HG02759 (cell line): ENCODE measurements around the gene MED1.
A peak's percentile ranks its signal among the peaks of the same experiment; 100 is the strongest.
"Not testable (repeated sequence)": the region's sequence is repeated elsewhere in the genome, so short reads cannot be mapped to it uniquely, and the experiment has no call there.

Experiments
- ATAC-seq: cut with Tn5 transposase; IDR thresholded peaks from one replicate; pipeline ENCODE4 v1.9.1; 2021; ENCODE audit warnings: mild to moderate bottlenecking, moderate library complexity; ENCODE audit not compliant: unreplicated experiment

The MED1 gene, protein sequence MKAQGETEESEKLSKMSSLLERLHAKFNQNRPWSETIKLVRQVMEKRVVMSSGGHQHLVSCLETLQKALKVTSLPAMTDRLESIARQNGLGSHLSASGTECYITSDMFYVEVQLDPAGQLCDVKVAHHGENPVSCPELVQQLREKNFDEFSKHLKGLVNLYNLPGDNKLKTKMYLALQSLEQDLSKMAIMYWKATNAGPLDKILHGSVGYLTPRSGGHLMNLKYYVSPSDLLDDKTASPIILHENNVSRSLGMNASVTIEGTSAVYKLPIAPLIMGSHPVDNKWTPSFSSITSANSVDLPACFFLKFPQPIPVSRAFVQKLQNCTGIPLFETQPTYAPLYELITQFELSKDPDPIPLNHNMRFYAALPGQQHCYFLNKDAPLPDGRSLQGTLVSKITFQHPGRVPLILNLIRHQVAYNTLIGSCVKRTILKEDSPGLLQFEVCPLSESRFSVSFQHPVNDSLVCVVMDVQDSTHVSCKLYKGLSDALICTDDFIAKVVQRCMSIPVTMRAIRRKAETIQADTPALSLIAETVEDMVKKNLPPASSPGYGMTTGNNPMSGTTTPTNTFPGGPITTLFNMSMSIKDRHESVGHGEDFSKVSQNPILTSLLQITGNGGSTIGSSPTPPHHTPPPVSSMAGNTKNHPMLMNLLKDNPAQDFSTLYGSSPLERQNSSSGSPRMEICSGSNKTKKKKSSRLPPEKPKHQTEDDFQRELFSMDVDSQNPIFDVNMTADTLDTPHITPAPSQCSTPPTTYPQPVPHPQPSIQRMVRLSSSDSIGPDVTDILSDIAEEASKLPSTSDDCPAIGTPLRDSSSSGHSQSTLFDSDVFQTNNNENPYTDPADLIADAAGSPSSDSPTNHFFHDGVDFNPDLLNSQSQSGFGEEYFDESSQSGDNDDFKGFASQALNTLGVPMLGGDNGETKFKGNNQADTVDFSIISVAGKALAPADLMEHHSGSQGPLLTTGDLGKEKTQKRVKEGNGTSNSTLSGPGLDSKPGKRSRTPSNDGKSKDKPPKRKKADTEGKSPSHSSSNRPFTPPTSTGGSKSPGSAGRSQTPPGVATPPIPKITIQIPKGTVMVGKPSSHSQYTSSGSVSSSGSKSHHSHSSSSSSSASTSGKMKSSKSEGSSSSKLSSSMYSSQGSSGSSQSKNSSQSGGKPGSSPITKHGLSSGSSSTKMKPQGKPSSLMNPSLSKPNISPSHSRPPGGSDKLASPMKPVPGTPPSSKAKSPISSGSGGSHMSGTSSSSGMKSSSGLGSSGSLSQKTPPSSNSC (N-terminal part only)

DNA sequence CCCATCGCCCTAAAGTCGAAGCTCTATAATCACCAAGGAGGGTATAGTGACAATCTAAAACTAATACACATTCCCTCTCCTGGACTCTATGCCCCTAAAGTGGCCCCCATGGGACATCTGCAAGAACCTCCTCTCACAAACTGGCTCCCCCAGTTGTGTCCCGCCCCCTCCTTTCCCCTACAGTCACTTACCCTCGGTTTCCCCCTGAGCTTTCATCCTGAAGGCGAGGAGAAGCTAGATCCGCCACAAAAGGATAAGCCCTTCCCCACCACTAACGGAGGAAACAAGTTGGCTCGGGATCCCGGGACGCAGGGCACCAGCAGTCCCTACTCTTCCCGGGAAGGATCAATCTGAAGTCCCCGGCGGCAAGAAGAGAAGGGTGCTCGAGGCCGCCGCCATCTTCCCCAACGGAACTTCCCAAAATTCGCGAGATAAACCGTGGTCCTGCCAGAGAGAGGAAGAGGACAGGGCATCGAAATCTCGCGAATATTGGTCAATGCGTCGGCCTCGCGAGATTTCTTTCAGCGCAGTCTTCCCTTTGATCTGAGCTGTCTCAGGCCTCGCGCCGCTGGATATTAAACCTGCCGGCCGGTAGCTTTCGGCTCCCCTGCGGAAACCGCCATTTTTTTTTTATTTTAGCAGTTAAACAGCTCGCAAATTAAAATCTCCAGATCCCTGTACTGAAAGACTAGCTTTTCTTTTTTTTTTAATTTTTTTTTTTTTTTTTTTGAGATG, at the start of gene MED1:
TSS of gene MED1 (minus strand) at position 417 of the 735 bp plus-strand sequence. CDS start at position 216, 201 bp downstream.
- ATAC-seq = peak; percentile 91

DNA sequence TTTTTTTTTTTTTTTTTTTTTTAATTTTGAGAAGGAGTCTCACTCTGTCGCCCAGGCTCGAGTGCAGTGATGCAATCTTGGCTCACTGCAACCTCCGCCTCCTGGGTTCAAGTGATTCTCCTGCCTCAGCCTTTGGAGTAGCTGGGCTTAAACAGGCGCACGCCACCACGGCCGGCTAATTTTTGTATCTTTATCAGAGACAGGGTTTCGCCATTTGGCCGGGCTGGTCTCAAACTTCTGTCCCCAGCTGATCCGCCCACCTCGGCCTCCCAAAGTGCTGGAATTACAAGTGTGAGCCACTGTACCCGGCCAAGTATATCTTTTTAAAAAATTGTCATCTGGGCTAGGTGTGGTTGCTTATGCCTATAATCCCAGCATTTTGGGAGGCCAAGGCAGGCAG, 45.9 kb upstream of the MED1 start:
- ATAC-seq = not testable (repeated sequence)

DNA sequence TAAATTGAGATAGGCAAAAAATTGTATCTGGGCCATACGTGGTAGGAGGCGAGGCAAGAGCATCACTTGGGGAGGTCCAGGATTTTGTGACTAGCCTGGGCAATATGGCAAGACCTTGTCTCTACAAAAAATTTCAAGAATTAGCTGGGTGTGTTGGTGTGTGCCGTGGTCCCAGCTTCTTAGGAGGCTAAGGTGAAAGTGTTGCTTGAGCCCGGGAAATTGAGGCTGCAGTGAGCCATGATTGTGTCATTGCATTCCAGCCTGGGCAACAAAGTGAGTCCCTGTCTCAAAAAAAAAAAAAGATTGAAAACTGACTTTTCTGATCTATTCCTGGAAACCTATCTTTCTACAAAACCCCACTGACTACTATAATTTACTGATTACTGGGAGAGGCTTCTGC, 36.9 kb upstream of the MED1 start:
- no peak for ATAC-seq

DNA sequence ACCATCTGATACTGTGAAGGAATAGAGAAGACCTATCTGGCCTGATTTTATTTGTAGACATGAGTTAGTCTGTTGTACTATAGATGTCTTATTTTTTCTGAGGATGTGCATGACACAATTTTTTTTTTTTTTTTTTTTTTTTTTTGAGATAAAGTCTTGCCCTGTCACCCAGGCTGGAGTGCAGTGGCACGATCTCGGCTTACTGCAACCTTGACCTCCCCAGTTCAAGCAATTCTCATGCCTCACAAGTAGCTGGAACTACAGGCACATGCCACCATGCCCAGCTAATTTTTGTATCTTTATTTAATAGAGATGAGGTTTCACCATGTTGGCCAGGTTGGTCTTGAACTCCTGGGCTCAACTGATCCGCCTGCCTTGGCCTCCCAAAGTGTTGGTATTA, 36.4 kb upstream of the MED1 start:
- not testable (repeated sequence) for ATAC-seq

DNA sequence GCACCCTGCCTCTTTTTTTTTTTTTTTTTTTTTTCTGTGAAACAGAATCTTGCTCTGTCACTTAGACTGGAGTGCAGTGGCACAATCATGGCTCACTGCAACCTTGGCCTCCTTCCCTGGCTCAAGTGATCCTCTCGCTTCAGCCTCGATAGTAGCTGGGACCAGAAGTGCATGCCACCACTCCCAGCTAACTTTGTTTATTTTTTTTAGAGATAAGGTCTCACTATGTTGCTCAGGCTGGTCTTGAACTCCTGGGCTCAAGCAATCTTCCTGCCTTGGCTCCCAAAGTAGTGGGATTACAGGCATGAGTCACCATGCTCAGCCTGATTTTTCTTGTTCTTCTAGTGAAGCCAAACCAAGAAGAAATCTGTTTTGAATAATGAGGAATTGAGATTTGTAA, 35.2 kb upstream of the MED1 start:
- no peak for ATAC-seq

DNA sequence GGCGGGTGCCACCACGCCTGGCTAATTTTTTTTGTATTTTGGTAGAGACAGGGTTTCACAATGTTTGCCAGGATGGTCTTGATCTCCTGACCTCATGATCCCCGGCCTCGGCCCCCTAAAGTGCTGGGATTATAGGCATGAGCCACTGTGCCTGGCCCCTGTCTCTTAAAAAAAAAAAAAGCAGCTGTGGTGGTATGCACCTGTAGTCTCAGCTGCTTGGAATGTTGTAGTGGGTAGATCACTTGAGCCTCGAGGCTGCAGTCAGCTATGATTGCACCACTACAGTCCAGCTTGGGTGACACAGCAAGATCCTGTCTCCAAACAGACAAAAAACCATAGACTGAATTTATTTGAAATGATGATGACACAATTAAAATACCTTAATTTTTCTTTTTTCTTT, 34.5 kb upstream of the MED1 start:
- no peak for ATAC-seq

DNA sequence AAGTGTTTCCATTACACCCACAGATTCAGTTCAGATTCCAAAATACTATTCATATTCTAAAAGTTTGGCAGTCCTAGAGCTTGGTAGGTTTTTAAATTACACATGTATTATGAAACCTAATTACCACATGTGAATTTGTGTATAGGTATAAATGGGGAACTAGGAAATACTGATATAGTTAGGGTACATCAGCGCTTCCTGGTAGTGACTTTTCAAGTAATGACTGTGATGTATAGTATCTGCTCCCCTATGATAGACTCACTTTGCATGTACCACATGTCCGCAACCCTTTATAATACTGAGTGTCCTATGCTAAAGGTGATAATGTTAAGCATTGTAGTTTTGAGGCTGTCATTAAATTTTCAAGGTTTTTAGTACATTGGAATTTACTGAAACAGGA, 33.1 kb upstream of the MED1 start:
- no peak for ATAC-seq

DNA sequence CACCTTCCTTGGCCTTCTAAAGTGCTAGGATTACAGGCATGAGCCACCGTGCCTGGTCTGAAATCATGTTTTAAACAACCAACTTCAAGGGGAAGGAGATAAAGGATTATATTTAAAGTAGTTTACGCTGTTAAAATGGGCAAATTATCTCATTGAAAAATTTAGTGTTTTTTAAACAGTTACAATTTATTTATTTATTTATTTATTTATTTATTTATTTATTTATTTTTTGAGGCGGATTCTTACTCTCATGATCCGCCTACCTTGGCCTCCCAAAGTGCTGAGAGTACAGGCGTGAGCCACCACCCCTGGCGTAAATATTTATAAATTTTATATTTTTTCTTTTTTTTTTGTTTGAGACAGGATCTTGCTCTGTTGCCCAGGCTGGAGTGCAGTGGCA, 32.4 kb upstream of the MED1 start:
- ATAC-seq = no peak

DNA sequence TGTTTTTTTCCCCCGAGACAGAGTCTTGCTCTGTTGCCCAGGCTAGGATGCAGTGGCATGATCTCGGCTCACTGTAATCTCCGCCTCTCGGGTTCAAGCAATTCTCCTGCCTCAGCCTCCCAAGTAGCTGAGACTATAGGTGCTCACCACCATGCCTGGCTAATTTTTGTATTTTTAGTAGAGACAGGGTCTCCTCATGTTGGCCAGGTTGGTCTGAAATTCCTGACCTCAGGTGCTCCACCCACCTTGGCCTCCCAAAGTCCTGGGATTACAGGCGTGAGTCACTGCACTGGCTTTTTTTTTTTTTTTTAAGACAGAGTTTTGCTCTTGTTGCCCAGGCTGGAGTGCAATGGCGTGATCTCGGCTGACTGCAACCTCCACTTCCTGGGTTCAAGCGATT, 28.6 kb upstream of the MED1 start:
- ATAC-seq = not testable (repeated sequence)

DNA sequence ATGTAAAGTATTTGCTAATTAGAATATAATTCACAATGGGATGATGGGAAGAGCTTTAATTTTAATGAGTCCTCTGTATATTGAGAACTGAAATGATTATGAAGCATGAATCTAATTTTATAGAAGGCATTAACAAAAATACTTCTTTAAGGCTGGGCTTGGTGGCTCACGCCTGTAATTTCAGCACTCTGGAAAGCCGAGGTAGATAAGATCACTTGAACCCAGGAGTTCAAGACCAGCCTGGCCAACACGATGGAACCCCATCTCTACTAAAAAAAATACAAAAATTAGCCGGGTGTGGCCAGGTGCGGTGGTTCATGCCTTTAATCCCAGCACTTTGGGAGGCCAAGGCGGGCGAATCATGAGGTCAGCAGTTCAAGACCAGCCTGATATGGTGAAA, 22.2 kb upstream of the MED1 start:
- ATAC-seq = no peak

DNA sequence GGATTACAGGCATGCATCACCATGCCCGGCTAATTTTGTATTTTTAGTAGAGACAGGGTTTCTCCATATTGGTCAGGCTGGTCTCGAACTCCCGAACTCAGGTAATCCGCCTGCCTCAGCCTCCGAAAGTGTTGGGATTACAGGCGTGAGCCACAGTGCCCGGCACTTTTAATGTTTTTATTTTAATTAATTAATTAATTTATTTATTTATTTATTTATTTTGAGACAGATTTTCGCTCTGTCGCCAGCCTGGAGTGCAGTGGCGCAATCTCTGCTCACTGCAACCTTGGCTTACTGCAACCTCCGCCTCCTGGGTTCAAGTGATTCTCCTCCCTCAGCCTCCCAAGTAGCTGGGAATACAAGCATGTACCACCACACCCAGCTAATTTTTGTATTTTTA, 17.5 kb upstream of the MED1 start:
- ATAC-seq = not testable (repeated sequence)

DNA sequence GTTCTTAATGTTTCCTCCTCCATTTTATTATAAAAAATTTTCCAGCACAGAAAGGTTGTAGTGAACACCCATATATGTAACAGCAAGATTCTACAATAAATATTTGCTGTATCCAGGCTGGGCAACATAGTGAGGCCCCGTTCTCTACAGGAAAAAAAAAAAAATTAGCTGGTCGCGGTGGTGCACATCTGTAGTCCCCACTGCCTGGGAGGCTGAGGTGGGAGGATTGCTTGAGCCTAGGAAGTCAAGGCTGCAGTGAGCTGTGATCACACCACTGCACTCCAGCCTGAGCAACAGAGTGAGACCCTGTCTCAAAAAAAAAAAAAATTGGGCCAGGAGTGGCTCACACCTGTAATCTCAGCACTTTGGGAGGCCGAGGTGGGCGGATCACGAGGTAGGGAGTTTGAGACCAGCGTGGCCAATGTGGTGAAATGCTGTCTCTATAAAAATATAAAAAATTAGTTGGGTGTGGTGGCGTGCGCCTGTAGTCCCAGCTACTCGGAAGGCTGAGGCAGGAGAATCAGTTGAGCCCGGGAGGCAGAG, 13.6 kb upstream of the MED1 start:
- ATAC-seq = not testable (repeated sequence)

DNA sequence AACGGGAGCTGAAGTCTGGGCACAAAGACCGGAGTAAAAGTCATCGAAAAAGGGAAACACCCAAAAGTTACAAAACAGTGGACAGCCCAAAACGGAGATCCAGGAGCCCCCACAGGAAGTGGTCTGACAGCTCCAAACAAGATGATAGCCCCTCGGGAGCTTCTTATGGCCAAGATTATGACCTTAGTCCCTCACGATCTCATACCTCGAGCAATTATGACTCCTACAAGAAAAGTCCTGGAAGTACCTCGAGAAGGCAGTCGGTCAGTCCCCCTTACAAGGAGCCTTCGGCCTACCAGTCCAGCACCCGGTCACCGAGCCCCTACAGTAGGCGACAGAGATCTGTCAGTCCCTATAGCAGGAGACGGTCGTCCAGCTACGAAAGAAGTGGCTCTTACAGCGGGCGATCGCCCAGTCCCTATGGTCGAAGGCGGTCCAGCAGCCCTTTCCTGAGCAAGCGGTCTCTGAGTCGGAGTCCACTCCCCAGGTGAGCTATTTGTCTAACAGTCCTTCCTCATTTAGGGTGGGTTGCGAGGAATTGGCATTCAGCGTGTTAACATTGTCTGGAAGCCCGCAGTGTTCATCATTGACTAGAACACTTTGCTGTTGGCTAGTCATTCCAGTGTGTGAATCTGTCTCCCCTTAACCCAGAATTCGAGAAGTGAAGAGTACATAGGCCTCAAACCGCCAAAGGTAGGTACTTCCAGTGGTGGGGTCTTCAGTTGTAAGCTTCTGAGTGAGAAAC, 11.7 kb upstream of the MED1 start:
- ATAC-seq = no peak

DNA sequence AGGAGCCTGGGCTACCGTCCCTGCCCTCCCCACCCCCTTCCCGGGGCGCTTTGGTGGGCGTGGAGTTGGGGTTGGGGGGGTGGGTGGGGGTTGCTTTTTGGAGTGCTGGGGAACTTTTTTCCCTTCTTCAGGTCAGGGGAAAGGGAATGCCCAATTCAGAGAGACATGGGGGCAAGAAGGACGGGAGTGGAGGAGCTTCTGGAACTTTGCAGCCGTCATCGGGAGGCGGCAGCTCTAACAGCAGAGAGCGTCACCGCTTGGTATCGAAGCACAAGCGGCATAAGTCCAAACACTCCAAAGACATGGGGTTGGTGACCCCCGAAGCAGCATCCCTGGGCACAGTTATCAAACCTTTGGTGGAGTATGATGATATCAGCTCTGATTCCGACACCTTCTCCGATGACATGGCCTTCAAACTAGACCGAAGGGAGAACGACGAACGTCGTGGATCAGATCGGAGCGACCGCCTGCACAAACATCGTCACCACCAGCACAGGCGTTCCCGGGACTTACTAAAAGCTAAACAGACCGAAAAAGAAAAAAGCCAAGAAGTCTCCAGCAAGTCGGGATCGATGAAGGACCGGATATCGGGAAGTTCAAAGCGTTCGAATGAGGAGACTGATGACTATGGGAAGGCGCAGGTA, 11.0 kb upstream of the MED1 start:
- peak; percentile 9 for ATAC-seq

DNA sequence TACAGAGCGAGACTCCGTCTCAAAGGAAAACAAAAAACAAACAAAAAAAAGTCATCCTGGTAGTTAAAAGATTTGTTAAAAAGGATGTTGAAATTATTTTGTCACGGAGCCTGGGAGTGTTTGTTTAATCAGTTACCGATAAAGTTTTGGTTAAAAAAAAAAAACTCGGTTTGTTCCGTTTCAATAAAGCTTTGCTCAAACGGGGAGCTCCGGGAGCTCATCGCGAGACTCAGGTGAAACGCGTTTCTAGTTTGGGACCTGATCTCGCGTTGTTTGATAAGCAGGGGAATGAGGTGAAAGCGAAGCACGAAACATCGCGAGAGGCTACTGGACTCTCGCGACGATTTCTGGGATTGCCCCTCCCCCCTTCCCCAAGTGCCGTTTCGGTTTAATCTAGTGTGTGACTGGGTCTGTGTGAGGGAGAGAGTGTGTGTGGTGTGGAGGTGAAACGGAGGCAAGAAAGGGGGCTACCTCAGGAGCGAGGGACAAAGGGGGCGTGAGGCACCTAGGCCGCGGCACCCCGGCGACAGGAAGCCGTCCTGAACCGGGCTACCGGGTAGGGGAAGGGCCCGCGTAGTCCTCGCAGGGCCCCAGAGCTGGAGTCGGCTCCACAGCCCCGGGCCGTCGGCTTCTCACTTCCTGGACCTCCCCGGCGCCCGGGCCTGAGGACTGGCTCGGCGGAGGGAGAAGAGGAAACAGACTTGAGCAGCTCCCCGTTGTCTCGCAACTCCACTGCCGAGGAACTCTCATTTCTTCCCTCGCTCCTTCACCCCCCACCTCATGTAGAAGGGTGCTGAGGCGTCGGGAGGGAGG, 10.3 kb upstream of the MED1 start, which contains the start of gene CDK12:
TSS of gene CDK12 (plus strand) at position 374 of the 813 bp plus-strand sequence. CDS start 586 bp downstream, outside the sequence.
- peak; percentile 76 for ATAC-seq

DNA sequence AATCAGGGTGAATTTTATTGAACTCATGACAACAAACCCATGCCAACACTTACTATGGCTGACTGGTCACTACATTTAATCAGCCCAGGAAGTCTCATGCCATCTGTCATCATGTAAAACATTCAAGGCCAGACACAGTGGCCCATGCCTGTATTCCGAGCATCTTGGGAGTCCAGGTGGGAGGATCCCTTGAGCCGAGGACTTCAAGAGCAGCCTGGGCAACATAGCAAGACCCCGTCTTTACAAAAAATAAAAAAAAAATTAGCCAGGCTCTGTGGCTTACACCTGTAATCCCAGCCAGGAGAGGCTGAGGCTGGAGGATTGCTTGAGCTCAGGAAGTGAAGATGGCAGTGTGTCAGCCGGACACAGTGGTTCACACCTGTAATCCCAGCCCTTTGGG, 4.9 kb upstream of the MED1 start:
- ATAC-seq = no peak

DNA sequence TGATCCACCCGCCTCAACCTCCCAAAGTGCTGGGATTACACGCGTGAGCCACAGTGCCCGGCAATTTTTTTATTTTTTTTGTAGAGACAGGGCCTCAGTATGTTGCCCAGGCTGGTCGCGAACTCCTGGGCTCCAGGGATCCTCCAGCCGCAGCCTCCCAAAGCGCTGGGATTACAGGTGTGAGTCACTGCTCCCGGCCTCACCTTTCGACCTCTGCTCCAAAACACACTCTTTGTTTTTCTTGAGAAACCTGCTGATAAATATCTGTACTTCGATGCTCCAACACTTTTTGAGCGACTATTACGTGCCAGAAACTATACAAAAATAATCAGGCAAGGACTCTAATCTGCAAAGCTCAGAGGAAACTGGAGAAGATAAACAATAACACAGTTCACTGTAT, 1.0 kb downstream of the MED1 start:
- ATAC-seq = no peak

DNA sequence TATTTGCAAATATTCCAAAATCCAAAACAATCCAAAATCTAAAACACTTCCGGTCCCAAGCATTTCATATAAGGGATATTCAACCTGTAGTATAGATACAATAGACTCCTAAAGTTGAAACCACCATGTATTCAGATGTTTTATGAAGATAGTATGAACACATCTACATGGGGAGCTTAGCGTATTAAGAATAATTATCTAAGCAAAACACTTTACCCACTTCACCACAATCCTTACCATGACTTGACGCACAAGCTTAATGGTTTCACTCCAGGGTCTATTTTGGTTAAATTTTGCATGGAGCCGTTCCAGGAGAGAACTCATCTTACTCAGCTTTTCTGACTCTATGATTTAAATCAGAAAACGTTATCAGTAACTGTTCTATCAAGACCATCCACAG, 3.5 kb downstream of the MED1 start:
- ATAC-seq = no peak
